Measurements from ENCODE around the gene PIGN. TPM values are rescaled to one million over a fixed set of nuclear protein-coding genes. Genes with fewer than 3 reads are reported as not detected.

The PIGN gene
- total and polyA plus RNA-seq, 8 donors, result 2.0 to 113 (median 23.8) TPM

GRCh38 chr18:62054929-62055498, 131.8 kb downstream of the PIGN start:
- Histone ChIP-seq H3K4me3 (no peak overlapping the region), H3K27ac (no peak overlapping the region), H3K9me3 (no peaks in the 10 kb centered on the region), H3K27me3 (no peaks in the 10 kb centered on the region), H3K36me3 (peaks cover 0 to 28% (median 6%) of the 10 kb centered on the region in 4 donors), H3K4me1 (no peaks in the 10 kb centered on the region)
- TF ChIP-seq CTCF (IDR thresholded peaks at IDR 0.05) (no peak), POLR2A (IDR thresholded peaks at IDR 0.05) (no peak), POLR2AphosphoS5 (IDR thresholded peaks at IDR 0.05) (no peak), EP300 (IDR thresholded peaks at IDR 0.05) (no peak)
- intact Hi-C loops (cut with DNase I; ENCODE audit: low total_unique reads), result no loop called here
- WGBS, 5 donors, result 92 to 98% (median 96%) methylated on average over 2 of the region's 2 CpGs
- no peak for DNase-seq

DNA sequence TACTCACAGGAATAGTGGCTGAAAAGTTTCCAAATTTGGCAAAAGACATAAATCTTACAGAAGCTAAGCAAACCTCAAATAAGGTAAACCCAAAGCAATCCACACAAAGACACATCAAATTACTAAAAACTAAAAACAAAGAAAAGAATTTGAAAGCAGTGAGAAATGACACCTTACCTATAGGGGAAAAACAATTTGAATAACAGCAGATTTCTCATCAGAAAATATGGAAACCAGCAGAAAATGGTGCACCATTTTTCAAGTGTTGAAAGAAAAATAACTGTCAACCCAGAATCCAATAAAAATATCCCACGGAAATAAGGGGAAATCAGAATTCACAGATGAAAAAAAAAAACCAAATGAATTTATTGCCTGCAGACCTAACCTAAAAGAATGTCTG, 138.6 kb downstream of the PIGN start:
- Histone ChIP-seq H3K27me3 (no peaks in the 10 kb centered on the region), H3K36me3 (peaks cover 0 to 21% (median 16%) of the 10 kb centered on the region in 4 donors), H3K9me3 (peaks cover 0 to 8% (median 2%) of the 10 kb centered on the region in 4 donors), H3K27ac (no peak overlapping the region), H3K4me1 (no peaks in the 10 kb centered on the region), H3K4me3 (no peak overlapping the region)
- no peak for DNase-seq
- 95 to 100% (median 100%) methylated on average over 1 of the region's 1 CpG for WGBS, 5 donors
- intact Hi-C loops (cut with DNase I; ENCODE audit: low total_unique reads), result no loop called here
- TF ChIP-seq CTCF (IDR thresholded peaks at IDR 0.05) (no peak), EP300 (IDR thresholded peaks at IDR 0.05) (no peak), POLR2A (IDR thresholded peaks at IDR 0.05) (no peak), POLR2AphosphoS5 (IDR thresholded peaks at IDR 0.05) (no peak)

- Histone ChIP-seq H3K4me1 (no peaks in the 10 kb centered on the region), H3K27ac (no peak overlapping the region), H3K4me3 (no peak overlapping the region), H3K9me3 (peaks cover 0 to 8% (median 2%) of the 10 kb centered on the region in 4 donors), H3K36me3 (peaks cover 0 to 21% (median 15%) of the 10 kb centered on the region in 4 donors), H3K27me3 (no peaks in the 10 kb centered on the region)
- no peak for TF ChIP-seq POLR2AphosphoS5 (IDR thresholded peaks at IDR 0.05)
- no peak for TF ChIP-seq CTCF (IDR thresholded peaks at IDR 0.05)
- WGBS, 5 donors, result 64 to 81% (median 70%) methylated on average over 2 of the region's 2 CpGs
- no peak for DNase-seq
- intact Hi-C loops (cut with DNase I; ENCODE audit: low total_unique reads), result no loop called here
Observed at GRCh38 chr18:62045316-62045715, 141.5 kb downstream of the PIGN start.

- no peak for TF ChIP-seq EP300 (IDR thresholded peaks at IDR 0.05)
- TF ChIP-seq POLR2AphosphoS5 (IDR thresholded peaks at IDR 0.05), result no peak
- no peak for TF ChIP-seq POLR2A (IDR thresholded peaks at IDR 0.05)
- TF ChIP-seq CTCF (IDR thresholded peaks at IDR 0.05), result no peak
- Histone ChIP-seq H3K27me3 (no peaks in the 10 kb centered on the region), H3K4me1 (no peaks in the 10 kb centered on the region), H3K27ac (no peak overlapping the region), H3K4me3 (no peak overlapping the region), H3K9me3 (peaks cover 0 to 8% (median 2%) of the 10 kb centered on the region in 4 donors), H3K36me3 (peaks cover 0 to 21% (median 15%) of the 10 kb centered on the region in 4 donors)
- DNase-seq, result no peak
- intact Hi-C loops (cut with DNase I; ENCODE audit: low total_unique reads), result no loop called here
- 73 to 84% (median 78%) methylated on average over 2 of the region's 2 CpGs for WGBS, 5 donors
Observed at GRCh38 chr18:62044490-62045000, 142.3 kb downstream of the PIGN start.
